Muscle of leg (tissue), 11 donors: ENCODE results near the gene TMEM176B. TPM values are rescaled to one million over a fixed set of nuclear protein-coding genes. Genes with fewer than 3 reads are reported as not detected.
"Not testable (repeated sequence)": the region's sequence is repeated elsewhere in the genome, so short reads cannot be mapped to it uniquely, and the experiment has no call there.

Experiments used
- DNase-seq: peaks from one replicate; pipeline ENCODE4 v3.0.0; 2013
- H3K27ac ChIP-seq: one replicate; pipeline ENCODE4 v1.5.1; 2013; ENCODE audit warnings: mild to moderate bottlenecking, low read length, control low read depth
- H3K27me3 ChIP-seq: one replicate; pipeline ENCODE4 v1.6.1; 2013; ENCODE audit warnings: low read length; ENCODE audit not compliant: control insufficient read depth, insufficient read depth
- H3K36me3 ChIP-seq: one replicate; pipeline ENCODE4 v1.6.1; 2013; ENCODE audit warnings: low read length; ENCODE audit not compliant: control insufficient read depth, insufficient read depth
- H3K4me1 ChIP-seq: one replicate; pipeline ENCODE4 v1.6.1; 2013; ENCODE audit warnings: low read length; ENCODE audit not compliant: control insufficient read depth, insufficient read depth
- H3K4me3 ChIP-seq: one replicate; pipeline ENCODE4 v1.5.1; 2013; ENCODE audit warnings: low read length, control low read depth
- H3K9me3 ChIP-seq: replicated peaks from 2 replicates; pipeline ENCODE4 v1.6.1; 2013; ENCODE audit warnings: low read depth, low read length; ENCODE audit not compliant: control insufficient read depth
- WGBS: methylation state at CpG from one replicate; pipeline ENCODE4 v1.1.5; 2013; ENCODE audit warnings: missing lambda C conversion rate; ENCODE audit not compliant: insufficient coverage; 5-methylcytosine and 5-hydroxymethylcytosine counted together
- polyA plus RNA-seq, 8 donors: library from polyadenylated mRNA; unstranded; fragments of 120-200 nt; gene quantifications; one replicate each; pipeline versions ENCODE4 v1.2.1 to v1.2.3, GENCODE V29; 2013; ENCODE audit warnings: inconsistent platforms in 1 of 8, low replicate concordance in 1 of 8; ENCODE audit not compliant: insufficient read length in 8 of 8, insufficient read depth in 1 of 8
- total RNA-seq: library from RNA; stranded (reverse); fragments of 120-200 nt; gene quantifications from one replicate; pipeline ENCODE4 v1.2.4, GENCODE V29; 2013

The TMEM176B gene
- total and polyA plus RNA-seq, 9 donors = 7.7 to 16.7 (median 11.7) TPM

DNA sequence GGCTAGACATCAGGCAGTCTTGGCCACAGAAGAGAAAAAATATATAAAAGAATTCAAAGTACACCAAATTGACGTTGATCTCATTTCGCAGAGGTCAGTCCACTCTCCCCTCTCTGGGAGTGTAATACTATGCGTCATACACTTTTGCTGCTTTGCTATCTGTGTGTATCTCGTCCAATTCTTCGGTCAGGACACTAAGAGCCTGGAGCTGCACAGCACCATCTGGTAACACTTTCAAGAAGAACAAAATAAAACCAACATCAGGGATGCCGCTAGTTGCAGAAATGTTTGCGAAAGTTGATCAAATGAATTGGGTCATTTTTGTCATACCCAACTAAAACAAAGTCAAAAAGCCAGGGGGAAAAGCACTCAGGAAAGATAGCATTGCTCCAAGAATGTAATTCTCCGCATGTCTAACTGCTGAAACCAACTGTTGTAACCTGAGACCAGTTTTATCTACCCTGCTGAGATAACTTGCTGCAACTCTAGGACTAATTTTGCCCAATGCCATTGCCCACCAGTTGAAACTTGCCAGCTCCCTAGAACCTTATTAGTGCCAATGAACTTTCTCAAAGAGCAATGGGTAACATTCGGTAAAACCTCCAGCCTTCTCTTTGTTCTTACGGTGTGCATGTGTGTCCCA is 23.4 kb upstream of the TMEM176B start:
- Histone ChIP-seq H3K27ac (no peak overlapping the region), H3K27me3 (peaks cover 10% of the 10 kb centered on the region), H3K9me3 (no peaks in the 10 kb centered on the region), H3K4me1 (peaks cover 4% of the 10 kb centered on the region), H3K36me3 (no peaks in the 10 kb centered on the region), H3K4me3 (no peak overlapping the region)
- DNase-seq = peak; percentile 22
- 68% methylated on average over 4 of the region's 10 CpGs for WGBS

DNA sequence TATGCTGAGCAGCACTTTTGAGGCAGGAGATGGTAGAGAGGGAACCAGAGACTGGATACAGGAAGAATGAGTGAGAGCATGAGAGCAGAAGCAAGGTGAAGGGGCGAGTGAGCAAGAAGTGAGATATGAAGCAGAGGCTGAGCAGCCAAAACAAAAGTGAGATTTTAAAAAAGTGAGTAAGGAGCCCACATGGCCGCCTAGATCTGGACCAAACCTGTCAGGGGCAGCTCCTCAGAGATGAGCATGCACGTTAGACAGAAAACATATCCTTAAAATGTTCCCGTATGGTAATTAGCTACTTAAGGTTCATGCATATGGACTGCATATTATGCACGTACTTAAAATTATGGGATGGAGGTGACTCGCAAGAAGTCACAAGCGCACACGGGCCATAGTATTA is 22.9 kb upstream of the TMEM176B start:
- Histone ChIP-seq H3K36me3 (no peaks in the 10 kb centered on the region), H3K9me3 (no peaks in the 10 kb centered on the region), H3K4me3 (no peak overlapping the region), H3K4me1 (peaks cover 4% of the 10 kb centered on the region), H3K27me3 (peaks cover 10% of the 10 kb centered on the region), H3K27ac (no peak overlapping the region)
- WGBS = 76% methylated on average over 2 of the region's 8 CpGs
- DNase-seq = no peak

DNA sequence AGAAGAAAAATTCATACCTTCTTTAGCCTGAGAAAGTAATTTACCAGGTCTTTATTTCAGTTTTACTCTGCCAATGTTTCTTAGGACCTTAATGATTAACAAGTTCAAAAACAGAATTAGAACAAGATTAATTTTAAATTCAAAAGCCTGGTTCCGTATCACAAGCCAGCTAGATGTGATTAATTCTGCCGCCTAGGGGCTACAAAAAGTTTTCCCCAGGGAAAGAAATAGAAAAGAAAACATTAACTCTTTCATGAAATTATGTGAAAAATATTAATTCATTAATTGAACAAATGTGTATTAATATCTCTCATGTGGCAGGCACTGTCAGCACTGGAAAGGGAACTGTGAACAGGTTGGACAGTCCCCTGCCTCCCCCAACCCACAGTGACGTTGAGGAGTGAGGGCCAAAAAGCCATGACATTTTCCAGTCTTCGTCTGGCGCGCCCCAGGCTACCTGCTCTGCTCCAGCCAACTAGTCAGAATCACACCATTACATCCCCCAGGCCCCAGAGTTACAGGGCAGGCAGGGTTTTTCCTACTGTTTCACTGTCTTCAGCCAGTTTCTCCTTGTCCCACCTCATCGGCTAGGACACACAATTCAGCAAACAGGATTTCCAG is 20.5 kb upstream of the TMEM176B start:
- H3K27ac ChIP-seq = no peak overlapping the region
- no peaks in the 10 kb centered on the region for H3K36me3 ChIP-seq
- no peak overlapping the region for H3K4me3 ChIP-seq
- H3K27me3 ChIP-seq = peaks cover 3% of the 10 kb centered on the region
- no peak for DNase-seq
- WGBS = 76% methylated on average over 5 of the region's 7 CpGs
- H3K4me1 ChIP-seq = peaks cover 4% of the 10 kb centered on the region
- peaks cover 9% of the 10 kb centered on the region for H3K9me3 ChIP-seq

DNA sequence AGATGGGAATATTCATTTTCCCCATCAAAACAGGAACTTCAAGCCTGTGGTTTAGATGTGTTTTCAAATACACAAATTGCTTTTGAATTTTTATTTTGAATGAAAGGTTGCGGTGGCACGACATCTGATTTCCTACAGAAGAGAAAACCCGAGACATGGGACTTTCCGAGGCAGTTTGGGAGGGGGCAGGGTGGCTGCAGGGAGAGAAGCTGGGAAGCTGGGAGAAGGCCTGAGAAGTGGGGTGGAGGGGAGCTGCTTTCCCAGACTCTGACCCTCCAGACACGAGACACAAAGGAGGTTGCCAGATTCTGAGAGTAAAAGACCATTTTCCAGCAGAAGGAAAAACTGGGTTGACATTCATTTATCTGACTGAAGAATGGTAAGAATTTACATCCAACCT is 20.0 kb upstream of the TMEM176B start:
- H3K4me1 ChIP-seq = peaks cover 4% of the 10 kb centered on the region
- 75% methylated on average over 4 of the region's 5 CpGs for WGBS
- H3K36me3 ChIP-seq = no peaks in the 10 kb centered on the region
- no peak for DNase-seq
- no peak overlapping the region for H3K27ac ChIP-seq
- peaks cover 3% of the 10 kb centered on the region for H3K27me3 ChIP-seq
- H3K9me3 ChIP-seq = peaks cover 9% of the 10 kb centered on the region
- no peak overlapping the region for H3K4me3 ChIP-seq

DNA sequence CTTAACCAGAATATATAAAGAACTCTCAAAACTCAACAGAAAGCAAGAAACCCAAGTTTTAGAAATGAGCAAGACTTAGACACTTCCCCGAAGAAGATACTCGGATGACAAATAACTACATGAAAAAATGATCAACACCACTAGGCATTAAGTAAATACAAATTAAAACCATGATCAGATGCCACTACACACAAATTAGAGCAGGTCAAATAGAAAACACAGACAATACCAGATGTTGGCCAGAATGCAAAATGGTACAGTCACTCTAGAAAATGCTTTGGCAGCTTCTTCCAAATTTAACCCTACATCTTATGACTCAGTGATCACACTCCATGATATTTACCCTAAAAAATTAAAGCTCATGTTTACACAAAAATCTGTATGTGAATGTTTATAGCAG is 18.8 kb upstream of the TMEM176B start:
- WGBS = no CpG with 5 or more reads among the region's 2 CpGs
- no peak overlapping the region for H3K27ac ChIP-seq
- peaks cover 4% of the 10 kb centered on the region for H3K4me1 ChIP-seq
- no peak overlapping the region for H3K4me3 ChIP-seq
- no peaks in the 10 kb centered on the region for H3K36me3 ChIP-seq
- no peak for DNase-seq
- H3K9me3 ChIP-seq = peaks cover 9% of the 10 kb centered on the region
- no peaks in the 10 kb centered on the region for H3K27me3 ChIP-seq

DNA sequence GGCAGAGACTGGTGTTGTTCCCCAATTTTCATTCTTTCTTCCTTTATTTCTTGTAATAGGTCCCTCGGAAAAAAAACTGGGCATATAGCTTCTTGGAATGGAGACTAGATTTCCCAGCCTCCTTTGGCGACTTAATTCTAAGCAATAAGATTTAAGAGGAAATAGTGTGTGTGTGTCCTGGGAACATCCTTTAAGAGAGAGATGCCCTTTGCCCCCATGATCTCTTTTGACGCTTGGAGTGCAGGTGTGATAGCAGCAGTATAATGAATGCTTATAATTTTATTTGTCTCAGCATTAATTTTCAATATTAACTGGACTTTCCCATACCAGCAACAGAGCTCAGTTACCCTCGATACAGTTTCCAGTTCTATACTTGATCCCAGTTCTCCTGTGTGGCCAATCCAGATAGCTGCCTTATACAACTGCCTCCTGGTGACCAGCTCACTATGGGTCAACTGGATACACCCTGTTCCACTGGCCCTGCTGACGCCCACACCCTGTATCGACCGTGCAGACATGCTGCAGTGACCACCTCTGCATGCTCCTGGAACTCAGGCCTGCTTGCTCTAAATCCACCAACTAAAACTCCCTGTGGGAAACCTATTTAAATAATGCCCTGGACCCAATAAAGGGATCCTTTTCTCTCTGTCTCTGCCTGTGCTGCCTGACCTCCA is 14.3 kb upstream of the TMEM176B start:
- no peaks in the 10 kb centered on the region for H3K4me1 ChIP-seq
- DNase-seq = no peak
- H3K36me3 ChIP-seq = no peaks in the 10 kb centered on the region
- 63% methylated on average over 5 of the region's 7 CpGs for WGBS
- H3K27me3 ChIP-seq = no peaks in the 10 kb centered on the region
- no peak overlapping the region for H3K27ac ChIP-seq
- H3K4me3 ChIP-seq = no peak overlapping the region
- peaks cover 9% of the 10 kb centered on the region for H3K9me3 ChIP-seq

DNA sequence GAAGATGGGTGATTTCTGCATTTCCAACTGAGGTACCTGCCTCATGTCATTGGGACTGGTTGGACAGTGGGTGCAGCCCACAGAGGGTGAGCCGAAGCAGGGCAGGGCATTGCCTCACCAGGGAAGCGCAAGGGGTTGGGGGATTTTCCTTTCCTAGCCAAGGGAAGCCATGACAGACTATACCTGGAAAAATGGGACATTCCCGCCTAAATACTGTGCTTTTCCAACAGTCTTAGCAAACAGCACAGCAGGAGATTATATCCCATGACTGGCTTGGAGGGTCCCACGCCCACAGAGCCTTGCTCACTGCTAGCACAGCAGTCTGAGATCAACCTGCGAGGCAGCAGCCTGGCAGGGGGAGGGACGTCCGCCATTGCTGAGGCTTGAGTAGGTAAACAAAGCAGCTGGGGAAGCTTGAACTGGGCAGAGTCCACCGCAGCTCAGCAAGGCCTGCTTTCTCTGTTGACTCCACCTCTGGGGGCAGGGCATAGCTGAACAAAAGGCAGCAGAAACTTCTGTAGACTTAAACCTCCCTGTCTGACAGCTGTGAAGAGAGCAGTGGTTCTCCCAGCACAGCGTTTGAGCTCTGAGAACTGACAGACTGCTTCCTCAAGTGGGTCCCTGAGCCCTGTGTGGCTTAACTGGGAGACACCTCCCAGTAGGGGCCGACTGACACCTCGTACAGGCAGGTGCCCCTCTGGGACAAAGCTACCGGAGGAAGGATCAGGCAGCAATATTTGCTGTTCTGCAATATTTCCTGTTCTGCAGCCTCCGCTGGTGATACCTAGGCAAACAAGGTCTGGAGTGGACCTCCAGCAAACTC is 7.7 kb upstream of the TMEM176B start:
- H3K4me1 ChIP-seq = peaks cover 10% of the 10 kb centered on the region
- H3K9me3 ChIP-seq, DNase-seq, H3K4me3 ChIP-seq, H3K27me3 ChIP-seq, H3K27ac ChIP-seq: not testable (repeated sequence)
- WGBS = 75% methylated on average over 9 of the region's 13 CpGs
- peaks cover 17% of the 10 kb centered on the region for H3K36me3 ChIP-seq

DNA sequence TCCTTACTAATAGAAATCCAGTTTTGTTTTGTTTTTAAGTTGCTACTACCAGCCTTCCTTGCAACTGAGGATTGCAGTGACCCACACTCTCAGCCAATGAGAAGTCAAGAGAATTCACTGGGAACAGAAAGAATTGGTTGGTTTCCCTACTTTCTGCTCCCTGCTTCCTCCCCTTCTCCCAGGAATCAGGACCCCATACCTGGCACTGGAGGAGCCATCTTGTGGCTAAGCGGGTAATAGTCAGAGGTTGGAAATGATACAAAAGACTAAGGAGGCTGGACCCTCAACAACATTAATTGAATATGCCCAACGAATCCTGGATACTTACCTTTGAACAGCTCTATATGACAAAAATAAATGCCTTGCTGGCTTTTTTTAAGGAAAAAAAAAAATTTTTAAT is 6.7 kb upstream of the TMEM176B start:
- DNase-seq = no peak
- H3K9me3 ChIP-seq = peaks cover 7% of the 10 kb centered on the region
- no peak overlapping the region for H3K4me3 ChIP-seq
- peaks cover 4% of the 10 kb centered on the region for H3K27me3 ChIP-seq
- H3K27ac ChIP-seq = no peak overlapping the region
- no CpG with 5 or more reads among the region's 2 CpGs for WGBS
- peaks cover 13% of the 10 kb centered on the region for H3K4me1 ChIP-seq
- H3K36me3 ChIP-seq = peaks cover 17% of the 10 kb centered on the region

DNA sequence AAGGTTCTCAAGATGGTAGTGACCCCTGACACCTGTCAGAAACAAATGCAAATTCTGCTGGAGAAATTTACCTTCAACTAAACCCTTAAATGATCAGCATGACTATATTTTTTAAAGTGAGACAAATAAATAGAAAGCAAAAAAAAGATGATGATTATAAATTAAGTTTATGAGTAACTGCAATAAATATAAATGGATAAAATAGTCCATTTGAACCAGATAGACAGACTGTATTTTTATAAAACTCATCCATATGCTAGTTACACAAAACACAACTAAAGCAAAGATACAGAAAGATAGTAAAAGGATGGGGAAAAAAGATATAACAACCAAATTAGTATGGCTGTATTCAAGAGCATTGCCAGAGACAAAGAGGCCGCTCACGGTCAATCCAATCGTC is 6.3 kb upstream of the TMEM176B start:
- Histone ChIP-seq H3K4me1 (peaks cover 17% of the 10 kb centered on the region), H3K27ac (no peak overlapping the region), H3K4me3 (no peak overlapping the region), H3K36me3 (peaks cover 17% of the 10 kb centered on the region), H3K27me3 (peaks cover 8% of the 10 kb centered on the region), H3K9me3 (peaks cover 7% of the 10 kb centered on the region)
- no CpG with 5 or more reads among the region's 3 CpGs for WGBS
- DNase-seq = no peak

DNA sequence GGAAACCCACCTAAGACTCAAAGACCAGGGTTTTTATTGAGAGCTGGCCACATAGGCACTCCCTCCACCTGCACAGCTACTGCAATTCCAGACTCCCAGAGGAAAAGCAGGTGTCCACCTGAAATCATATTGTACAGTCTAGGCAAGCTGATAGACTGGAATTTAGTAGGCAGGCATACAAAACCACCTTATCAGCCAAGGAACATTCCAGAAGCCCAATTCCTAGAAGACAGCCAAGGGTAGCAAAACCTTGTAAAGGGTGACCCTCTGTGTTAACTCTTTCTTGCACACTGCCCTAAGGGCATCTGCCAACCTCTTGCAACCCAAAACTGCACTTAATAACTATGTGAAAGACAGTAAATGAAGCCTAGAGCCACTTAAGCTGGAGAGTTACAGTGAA is 5.7 kb upstream of the TMEM176B start:
- DNase-seq = no peak
- Histone ChIP-seq H3K4me3 (no peak overlapping the region), H3K36me3 (peaks cover 17% of the 10 kb centered on the region), H3K4me1 (peaks cover 23% of the 10 kb centered on the region), H3K27ac (no peak overlapping the region), H3K27me3 (peaks cover 14% of the 10 kb centered on the region), H3K9me3 (peaks cover 7% of the 10 kb centered on the region)
